ENCODE results near the gene CEP83.
A peak's percentile ranks its signal among the peaks of the same experiment; 100 is the strongest.

Gene CEP83

GRCh38 chr12:94269316-94269999 lies 190.2 kb downstream of the CEP83 start:
- no peak for DNase-seq (ENCODE audit: low read depth)

DNA sequence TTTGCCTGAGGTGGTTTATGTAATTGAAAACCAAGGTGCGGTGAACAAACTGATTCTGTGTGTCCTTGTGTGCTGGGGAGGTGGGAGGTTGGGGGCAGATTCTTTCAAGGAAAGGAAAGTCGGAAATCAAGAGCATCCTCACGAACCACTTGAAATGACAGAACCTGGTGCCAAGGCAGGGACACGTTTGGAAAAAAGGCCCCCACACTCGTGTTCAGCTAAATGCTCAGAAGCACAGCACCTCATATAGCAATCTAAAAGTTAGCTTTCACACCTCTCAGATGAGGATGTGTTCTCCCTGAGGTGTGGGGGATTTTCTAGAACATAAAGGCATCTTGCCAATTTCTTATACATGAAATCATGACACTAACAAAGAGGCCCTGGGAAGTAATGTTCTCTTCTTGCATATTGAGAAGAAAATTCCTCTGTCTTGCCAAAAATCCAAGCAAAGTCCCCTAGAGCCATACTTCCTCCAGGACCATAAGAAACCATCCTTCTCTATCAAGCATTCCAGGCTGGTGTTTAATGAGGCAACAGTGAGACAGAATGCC lies 191.7 kb downstream of the CEP83 start:
- DNase-seq (ENCODE audit: low read depth), result no peak

DNA sequence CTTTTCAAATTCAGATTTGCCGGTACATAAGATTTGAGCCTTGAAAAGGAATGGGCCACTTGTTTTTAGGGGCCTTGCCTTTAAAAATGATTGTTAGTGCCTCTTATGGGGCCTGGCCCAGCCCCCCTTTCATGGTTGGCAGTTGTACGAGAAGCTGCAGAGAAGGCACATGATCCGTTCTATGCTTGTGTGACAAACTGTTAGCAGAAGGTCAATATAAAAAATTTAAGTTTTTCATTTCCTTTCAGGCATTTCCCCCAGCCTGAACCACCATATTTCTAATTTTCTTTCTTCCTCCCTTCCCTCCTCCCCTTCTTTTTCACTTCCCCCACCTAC lies 192.2 kb downstream of the CEP83 start:
- no peak for DNase-seq (ENCODE audit: low read depth)

DNA sequence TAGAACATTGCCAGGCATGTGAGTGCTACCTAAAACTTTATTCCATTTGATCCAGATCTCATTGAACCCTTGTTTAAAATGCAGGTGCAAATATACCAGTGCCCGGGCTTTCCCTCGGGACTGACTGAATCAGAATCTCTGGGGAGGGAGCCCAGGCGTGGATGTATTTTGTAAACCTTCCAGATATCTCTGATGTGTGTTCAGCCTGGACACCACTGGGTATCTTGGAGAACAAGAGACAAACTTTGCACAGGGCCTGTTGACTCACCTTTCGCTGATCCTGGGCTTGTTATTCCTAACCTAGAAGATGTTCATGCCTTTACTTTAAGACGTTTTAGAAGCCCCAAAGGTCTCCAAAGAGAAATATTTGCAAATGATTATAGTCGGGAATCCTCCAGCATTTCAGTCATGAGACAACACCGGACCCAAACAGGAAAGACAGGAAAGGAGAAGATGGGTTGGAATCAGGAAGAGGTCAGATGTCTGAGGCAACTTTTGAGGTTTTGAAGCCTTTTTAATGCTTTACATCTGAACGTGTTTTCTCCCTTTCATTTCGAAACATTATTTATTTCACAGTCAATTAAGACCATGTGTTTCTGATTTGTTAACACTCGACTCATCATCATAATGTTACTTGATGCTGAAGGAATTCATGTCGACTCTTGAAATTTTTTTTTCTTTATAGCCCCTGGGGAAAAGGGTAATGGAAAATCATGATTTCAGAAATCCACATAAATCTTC lies 192.7 kb downstream of the CEP83 start:
- DNase-seq (ENCODE audit: low read depth), result peak; percentile 77

GRCh38 chr12:94265966-94266745 lies 193.5 kb downstream of the CEP83 start:
- no peak for DNase-seq (ENCODE audit: low read depth)

DNA sequence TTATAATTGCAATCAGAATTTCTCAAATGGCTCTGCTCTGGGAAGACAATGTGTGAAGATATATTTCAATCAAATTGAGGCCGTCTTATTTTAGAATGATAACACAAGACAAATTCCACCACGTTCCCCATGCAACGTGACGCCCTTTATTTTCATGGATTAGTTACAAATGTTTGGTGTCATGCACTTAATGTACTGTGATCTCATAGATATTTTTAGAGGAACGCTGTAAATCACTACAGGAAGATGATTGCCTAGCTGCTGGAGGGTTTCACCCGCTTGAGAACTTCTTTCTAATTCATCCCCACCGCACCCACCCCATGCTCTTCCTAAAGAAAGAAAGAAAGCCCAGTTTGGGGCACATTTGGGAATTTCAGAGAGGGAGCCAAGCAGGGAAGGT lies 194.1 kb downstream of the CEP83 start:
- no peak for DNase-seq (ENCODE audit: low read depth)

DNA sequence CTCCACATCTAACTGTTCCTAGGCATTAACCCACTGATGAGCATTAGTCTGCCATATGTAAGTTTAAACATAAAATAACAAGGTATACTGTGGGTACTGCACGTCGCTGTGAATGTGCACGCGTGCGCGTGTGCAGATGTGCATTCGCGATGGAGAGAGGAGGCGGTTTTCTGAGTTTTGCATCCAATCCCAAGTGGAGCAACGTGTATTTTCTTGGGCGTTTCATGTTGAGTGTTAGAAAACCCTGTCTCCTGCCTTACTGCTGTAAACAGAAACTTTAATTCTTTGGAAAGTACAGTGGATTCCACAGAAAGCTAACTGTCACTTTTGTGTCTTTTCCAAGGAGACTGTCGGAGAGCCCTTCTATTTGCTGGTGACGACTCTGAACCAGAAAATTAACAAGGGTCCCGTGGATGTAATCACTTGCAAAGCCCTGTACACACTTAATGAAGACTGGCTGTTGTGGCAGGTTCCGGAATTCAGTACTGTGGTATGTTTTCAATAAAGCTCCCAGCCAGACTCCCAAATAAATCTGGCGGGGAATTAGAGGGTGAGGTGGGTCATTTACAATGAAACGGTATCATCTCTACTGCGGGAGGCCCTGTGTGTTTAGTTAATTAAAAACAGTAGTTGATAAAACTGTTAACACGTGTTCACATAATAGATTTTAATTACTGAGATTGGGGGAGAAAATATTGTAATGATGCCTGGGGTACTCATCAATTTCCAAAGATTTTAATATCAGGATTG lies 194.8 kb downstream of the CEP83 start:
- no peak for DNase-seq (ENCODE audit: low read depth)

GRCh38 chr12:94263905-94264561 lies 195.6 kb downstream of the CEP83 start:
- DNase-seq (ENCODE audit: low read depth), result no peak

GRCh38 chr12:94263011-94263811 lies 196.5 kb downstream of the CEP83 start:
- DNase-seq (ENCODE audit: low read depth), result no peak

- peak; percentile 98 for DNase-seq (ENCODE audit: low read depth)
These were observed 197.2 kb downstream of the CEP83 start for GRCh38 chr12:94262228-94263010.

DNA sequence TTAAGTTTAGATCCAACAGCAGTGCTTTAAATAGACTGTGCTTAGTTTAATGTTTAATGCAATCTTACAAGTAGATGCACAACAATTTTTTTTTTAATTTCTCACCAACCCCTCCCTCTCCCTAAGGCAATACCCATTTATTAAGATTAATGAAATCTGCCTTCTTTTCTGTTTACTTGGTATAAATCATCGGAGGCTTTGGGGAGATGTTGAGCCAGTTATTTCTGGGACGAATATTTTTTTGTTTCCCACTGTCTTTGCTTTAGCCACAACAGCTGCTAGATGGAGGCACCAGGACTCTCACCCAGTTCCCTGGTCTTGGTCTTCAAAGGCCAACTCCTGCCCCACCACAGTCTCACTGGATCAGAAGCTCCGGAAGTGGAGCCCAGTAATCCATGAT lies 197.9 kb downstream of the CEP83 start:
- DNase-seq (ENCODE audit: low read depth), result no peak

DNA sequence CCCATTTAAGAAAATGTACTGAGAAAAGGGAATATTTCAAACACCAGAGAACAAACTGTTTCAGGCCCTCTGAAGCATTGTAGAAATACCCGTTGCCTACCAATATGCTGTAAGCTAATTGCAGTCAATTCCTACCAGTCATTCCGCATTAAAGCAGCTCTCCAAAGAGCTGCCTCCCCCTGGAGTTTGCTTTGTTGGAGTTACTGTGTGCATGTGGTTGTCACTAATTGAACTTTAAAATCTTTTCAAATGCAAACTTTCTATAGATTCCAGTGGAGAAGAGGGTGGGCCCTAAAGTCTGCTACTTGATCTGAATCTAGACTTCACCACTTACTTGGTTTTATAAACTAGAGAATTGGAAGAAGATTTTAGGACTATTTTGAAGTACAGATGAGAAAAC lies 198.5 kb downstream of the CEP83 start:
- DNase-seq (ENCODE audit: low read depth), result no peak

- DNase-seq (ENCODE audit: low read depth), result no peak
These were observed 198.9 kb downstream of the CEP83 start for GRCh38 chr12:94260717-94261116.

DNA sequence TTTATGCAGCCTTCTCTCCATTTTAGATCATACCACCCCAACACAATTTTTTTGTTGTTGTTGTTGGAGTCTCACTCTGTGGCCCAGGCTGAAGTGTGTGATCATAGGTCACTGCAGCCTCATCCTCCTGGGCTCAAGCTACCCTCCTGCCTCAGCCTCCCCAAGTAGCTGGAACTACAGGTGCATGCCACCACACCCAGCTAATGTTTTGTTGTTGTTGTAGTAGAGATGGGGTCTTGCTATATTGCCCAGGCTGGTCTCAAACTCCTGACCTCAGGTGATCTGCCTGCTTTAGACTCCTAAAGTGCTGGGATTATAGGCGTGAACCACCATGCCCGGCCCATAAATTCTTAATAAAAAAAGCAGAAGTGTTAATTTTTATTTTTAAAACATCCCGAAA lies 199.7 kb downstream of the CEP83 start:
- no peak for DNase-seq (ENCODE audit: low read depth)

GRCh38 chr12:94258593-94258992 lies 201.1 kb downstream of the CEP83 start:
- DNase-seq (ENCODE audit: low read depth), result no peak

All from fibroblast of the conjunctiva (primary cell).